ENCODE results near the gene CCKAR. TPM values are rescaled to one million over a fixed set of nuclear protein-coding genes. Genes with fewer than 3 reads are reported as not detected.

The CCKAR gene
- total and polyA plus RNA-seq, 2 experiments from 2014 or later: not detected

DNA sequence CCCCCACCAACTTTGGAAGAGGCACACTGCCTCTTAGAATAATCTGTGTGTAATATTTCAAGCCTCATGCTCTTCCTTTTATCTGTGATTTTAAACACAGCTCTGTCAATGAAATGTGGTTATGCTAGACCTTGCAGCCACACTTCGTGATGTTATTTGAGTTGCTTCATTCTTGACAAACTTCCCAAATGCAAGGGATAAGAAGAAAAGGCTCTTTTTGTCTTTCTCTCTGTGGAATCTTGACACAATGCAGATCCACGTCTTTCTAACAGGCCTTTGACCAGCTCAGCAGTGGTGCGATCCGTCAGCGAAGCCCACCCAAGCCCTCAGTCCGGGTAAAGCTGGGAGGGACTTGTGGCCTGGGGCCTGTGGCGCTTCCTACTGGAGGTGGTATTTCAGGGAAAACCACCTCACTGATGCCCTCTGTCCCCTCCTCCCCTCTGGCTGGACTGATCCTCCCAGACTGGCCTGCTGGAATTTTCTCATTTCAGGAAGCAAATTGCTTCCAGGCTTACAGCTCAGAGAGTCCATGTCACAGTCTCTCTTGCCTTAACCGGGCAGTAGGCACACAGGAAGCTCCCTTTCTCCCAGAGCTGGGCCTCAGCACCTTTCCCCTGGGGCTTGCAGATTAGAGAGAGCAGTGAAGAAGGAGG is 19.5 kb upstream of the CCKAR start:
- ATAC-seq (no peak), DNase-seq (ENCODE audit: low spot score) (no peak)
- H3K36me3 Mint-ChIP-seq (ENCODE audit: low read depth): no peaks in the 10 kb centered on the region
- Histone ChIP-seq H3K9me2 (ENCODE audit: insufficient read depth) (0 out of 2 replicates have a peak, but pooled peaks cover 8% of the 10 kb centered on the region), H3K4me3 (no peak overlapping the region), H4K20me1 (replicated peaks; ENCODE audit: insufficient read depth) (no peaks in the 10 kb centered on the region), H3K36me3 (ENCODE audit: insufficient read depth) (no peaks in the 10 kb centered on the region), H3K4me1 (ENCODE audit: insufficient read depth) (no peaks in the 10 kb centered on the region), H3F3A (replicated peaks; ENCODE audit: low read depth) (no peaks in the 10 kb centered on the region), H3K27me3 (ENCODE audit: insufficient read depth) (no peaks in the 10 kb centered on the region), H3K27ac (ENCODE audit: low read depth) (no peak overlapping the region), H3K4me2 (no peak overlapping the region), H3K79me2 (replicated peaks; ENCODE audit: insufficient read depth) (no peaks in the 10 kb centered on the region), H2AFZ (peak overlapping the region; percentile 72)
- no peak overlapping the region for H3K4me3 Mint-ChIP-seq
- H3K27ac Mint-ChIP-seq: no peak overlapping the region
- no peaks in the 10 kb centered on the region for H3K4me1 Mint-ChIP-seq
- H3K9me3 Mint-ChIP-seq: no peaks in the 10 kb centered on the region
- peaks cover 2% of the 10 kb centered on the region for H3K27me3 Mint-ChIP-seq (ENCODE audit: insufficient read depth, low read depth, poor library complexity)
- TF ChIP-seq CTCF (conservative IDR thresholded peaks at IDR 0.05; ENCODE audit: low read depth in 2 of 2) (no peak), JUNB (IDR thresholded peaks at IDR 0.05; ENCODE audit: unreplicated experiment) (no peak), EZH2phosphoT487 (IDR thresholded peaks at IDR 0.05; ENCODE audit: unreplicated experiment) (no peak), CREB1 (CRISPR knock-in tag; IDR thresholded peaks at IDR 0.05; ENCODE audit: low read depth) (no peak), ZNF114 (CRISPR knock-in tag; IDR thresholded peaks at IDR 0.05) (no peak)
- TF ChIP-seq, protein P1, sequence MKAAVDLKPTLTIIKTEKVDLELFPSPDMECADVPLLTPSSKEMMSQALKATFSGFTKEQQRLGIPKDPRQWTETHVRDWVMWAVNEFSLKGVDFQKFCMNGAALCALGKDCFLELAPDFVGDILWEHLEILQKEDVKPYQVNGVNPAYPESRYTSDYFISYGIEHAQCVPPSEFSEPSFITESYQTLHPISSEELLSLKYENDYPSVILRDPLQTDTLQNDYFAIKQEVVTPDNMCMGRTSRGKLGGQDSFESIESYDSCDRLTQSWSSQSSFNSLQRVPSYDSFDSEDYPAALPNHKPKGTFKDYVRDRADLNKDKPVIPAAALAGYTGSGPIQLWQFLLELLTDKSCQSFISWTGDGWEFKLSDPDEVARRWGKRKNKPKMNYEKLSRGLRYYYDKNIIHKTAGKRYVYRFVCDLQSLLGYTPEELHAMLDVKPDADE (IDR thresholded peaks at IDR 0.05): no peak

DNA sequence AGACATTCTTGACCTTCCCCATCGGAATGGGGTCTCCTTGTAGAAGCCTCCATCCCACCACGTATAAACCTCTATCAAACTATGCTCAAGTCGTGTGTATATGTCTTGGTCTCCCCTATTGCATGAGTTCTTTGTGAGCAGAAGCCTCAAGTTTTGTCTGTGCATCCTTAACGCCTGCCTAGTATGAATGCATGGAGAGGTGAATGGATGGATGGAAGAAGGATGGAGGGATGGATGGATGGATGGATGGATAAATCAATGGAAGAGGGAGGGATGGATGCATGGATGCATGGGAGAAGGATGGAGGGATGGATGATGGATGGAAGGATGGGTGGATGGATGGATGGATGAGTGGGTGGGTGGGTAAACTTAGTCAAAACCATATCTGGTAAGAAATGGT is 17.0 kb upstream of the CCKAR start:
- Histone ChIP-seq H3K4me2 (no peak overlapping the region), H4K20me1 (replicated peaks; ENCODE audit: insufficient read depth) (no peaks in the 10 kb centered on the region), H3K4me3 (no peak overlapping the region), H3K9me2 (ENCODE audit: insufficient read depth) (peaks cover 13% of the 10 kb centered on the region; the same call in 1 of the 2 replicates), H3K4me1 (ENCODE audit: insufficient read depth) (no peaks in the 10 kb centered on the region), H3F3A (replicated peaks; ENCODE audit: low read depth) (no peaks in the 10 kb centered on the region), H3K79me2 (replicated peaks; ENCODE audit: insufficient read depth) (no peaks in the 10 kb centered on the region), H3K27me3 (ENCODE audit: insufficient read depth) (no peaks in the 10 kb centered on the region), H3K36me3 (ENCODE audit: insufficient read depth) (no peaks in the 10 kb centered on the region), H2AFZ (no peak overlapping the region), H3K27ac (ENCODE audit: low read depth) (no peak overlapping the region)
- no peak for DNase-seq (ENCODE audit: low spot score)
- peaks cover 7% of the 10 kb centered on the region for H3K27me3 Mint-ChIP-seq (ENCODE audit: insufficient read depth, low read depth, poor library complexity)
- ATAC-seq: no peak
- H3K4me1 Mint-ChIP-seq: no peaks in the 10 kb centered on the region
- H3K4me3 Mint-ChIP-seq: no peak overlapping the region
- no peak overlapping the region for H3K27ac Mint-ChIP-seq
- no peaks in the 10 kb centered on the region for H3K36me3 Mint-ChIP-seq (ENCODE audit: low read depth)
- H3K9me3 Mint-ChIP-seq: no peaks in the 10 kb centered on the region
- TF ChIP-seq STAT1 (IDR thresholded peaks at IDR 0.05; ENCODE audit: unreplicated experiment) (no peak), CTCF (conservative IDR thresholded peaks at IDR 0.05; ENCODE audit: low read depth in 2 of 2) (no peak), REST (IDR thresholded peaks at IDR 0.05; ENCODE audit: unreplicated experiment) (no peak), JUNB (IDR thresholded peaks at IDR 0.05; ENCODE audit: unreplicated experiment) (no peak), NANOG (IDR thresholded peaks at IDR 0.05; ENCODE audit: borderline replicate concordance) (no peak), POLR2AphosphoS5 (IDR thresholded peaks at IDR 0.05; ENCODE audit: low read depth) (no peak), ZNF114 (CRISPR knock-in tag; IDR thresholded peaks at IDR 0.05) (no peak), CREB1 (CRISPR knock-in tag; IDR thresholded peaks at IDR 0.05; ENCODE audit: low read depth) (no peak), EZH2phosphoT487 (IDR thresholded peaks at IDR 0.05; ENCODE audit: unreplicated experiment) (no peak), EZH2 (IDR thresholded peaks at IDR 0.05; ENCODE audit: low read depth, unreplicated experiment) (no peak), ZNF331 (CRISPR knock-in tag; IDR thresholded peaks at IDR 0.05; ENCODE audit: low read depth) (no peak)
- TF ChIP-seq, protein P1 (IDR thresholded peaks at IDR 0.05): no peak
